Hepatocyte (in vitro differentiated cells): ENCODE data around the gene KIF6. TPM values are rescaled to one million over a fixed set of nuclear protein-coding genes. Genes with fewer than 3 reads are reported as not detected.

Source experiments
- DNase-seq: peaks from one replicate; pipeline ENCODE4 v3.0.0-alpha.2; 2016; ENCODE audit warnings: low spot score
- H2AFZ ChIP-seq: fragments of 200-600 bp; sonication (generic); 2 replicates; pipeline ENCODE4 v1.6.0; 2016; ENCODE audit warnings: antibody characterized with exemption, mild to moderate bottlenecking
- H3K27ac ChIP-seq: fragments of 200-600 bp; sonication (generic); 2 replicates; pipeline ENCODE4 v1.5.1; 2016; ENCODE audit warnings: mild to moderate bottlenecking
- H3K27me3 ChIP-seq: fragments of 200-600 bp; sonication (generic); 2 replicates; pipeline ENCODE4 v1.6.1; 2016
- H3K36me3 ChIP-seq: fragments of 200-600 bp; sonication (generic); replicated peaks from 2 replicates; pipeline ENCODE4 v1.5.1; 2016; ENCODE audit warnings: low read depth; ENCODE audit not compliant: insufficient read depth
- H3K4me1 ChIP-seq: fragments of 200-600 bp; sonication (generic); 2 replicates; pipeline ENCODE4 v1.5.1; 2016; ENCODE audit warnings: mild to moderate bottlenecking, moderate library complexity; ENCODE audit not compliant: insufficient read depth
- H3K4me2 ChIP-seq: fragments of 200-600 bp; sonication (generic); 2 replicates; pipeline ENCODE4 v1.6.0; 2016
- H3K4me3 ChIP-seq: fragments of 200-600 bp; sonication (generic); 2 replicates; pipeline ENCODE4 v1.5.1; 2016; ENCODE audit warnings: mild to moderate bottlenecking
- H3K79me2 ChIP-seq: fragments of 200-600 bp; sonication (generic); 2 replicates; pipeline ENCODE4 v1.6.0; 2017; ENCODE audit warnings: mild to moderate bottlenecking
- H3K9me2 ChIP-seq: fragments of 200-600 bp; sonication (generic); replicated peaks from 2 replicates; pipeline ENCODE4 v1.6.0; 2017; ENCODE audit warnings: mild to moderate bottlenecking; ENCODE audit not compliant: insufficient read depth
- H3K9me3 ChIP-seq: fragments of 200-600 bp; sonication (generic); 2 replicates; pipeline ENCODE4 v1.5.1; 2016; ENCODE audit warnings: low read depth, mild to moderate bottlenecking
- H4K20me1 ChIP-seq: fragments of 200-600 bp; sonication (generic); 2 replicates; pipeline ENCODE4 v1.6.0; 2016; ENCODE audit warnings: mild to moderate bottlenecking; ENCODE audit not compliant: insufficient read depth, poor library complexity, severe bottlenecking
- EZH2 ChIP-seq: fragments of 200-600 bp; sonication (generic); IDR thresholded peaks from 2 replicates; pipeline ENCODE4 v1.6.1; 2016; ENCODE audit warnings: antibody characterized with exemption, mild to moderate bottlenecking, borderline replicate concordance
- EZH2phosphoT487 ChIP-seq: fragments of 200-600 bp; sonication (generic); IDR thresholded peaks from one replicate; pipeline ENCODE4 v1.6.1; 2018; ENCODE audit warnings: antibody characterized with exemption, mild to moderate bottlenecking, low read depth, moderate library complexity; ENCODE audit not compliant: unreplicated experiment, severe bottlenecking
- WGBS: methylation state at CpG from one replicate; pipeline ENCODE4 v1.1.6; 2016; ENCODE audit warnings: low lambda C conversion rate; ENCODE audit errors: missing lambda C conversion rate; 5-methylcytosine and 5-hydroxymethylcytosine counted together
- polyA plus RNA-seq: library from polyadenylated mRNA; unstranded; fragments of >200 nt; fragmentation: Nextera tagmentation; extraction: Ambion mirVana; gene quantifications from 2 replicates; pipeline ENCODE4 v1.2.1, GENCODE V29; 2016
- total RNA-seq: library from RNA; depleted of rRNA; stranded (reverse); fragments of >200 nt; gene quantifications from 2 replicates; pipeline ENCODE4 v1.2.3, GENCODE V29; 2014
- TF ChIP-seq, protein P1 (sequence below): fragments of 200-600 bp; sonication (generic); IDR thresholded peaks from 2 replicates; pipeline ENCODE4 v1.5.1; 2016; ENCODE audit warnings: antibody characterized with exemption, mild to moderate bottlenecking; ENCODE audit not compliant: poor library complexity

Gene KIF6
- total and polyA plus RNA-seq, 2 experiments from 2014 or later = 0.87 to 2.3 TPM

GRCh38 chr6:39590871-39591393 is 134.3 kb downstream of the KIF6 start:
- H3K4me1 ChIP-seq = no peaks in the 10 kb centered on the region
- no peak overlapping the region for H3K4me3 ChIP-seq
- no peak overlapping the region for H3K27ac ChIP-seq
- H3K79me2 ChIP-seq = no peaks in the 10 kb centered on the region
- no peak for DNase-seq
- no peaks in the 10 kb centered on the region for H3K36me3 ChIP-seq
- no peak for TF ChIP-seq EZH2phosphoT487
- TF ChIP-seq EZH2 = no peak
- TF ChIP-seq, protein P1, sequence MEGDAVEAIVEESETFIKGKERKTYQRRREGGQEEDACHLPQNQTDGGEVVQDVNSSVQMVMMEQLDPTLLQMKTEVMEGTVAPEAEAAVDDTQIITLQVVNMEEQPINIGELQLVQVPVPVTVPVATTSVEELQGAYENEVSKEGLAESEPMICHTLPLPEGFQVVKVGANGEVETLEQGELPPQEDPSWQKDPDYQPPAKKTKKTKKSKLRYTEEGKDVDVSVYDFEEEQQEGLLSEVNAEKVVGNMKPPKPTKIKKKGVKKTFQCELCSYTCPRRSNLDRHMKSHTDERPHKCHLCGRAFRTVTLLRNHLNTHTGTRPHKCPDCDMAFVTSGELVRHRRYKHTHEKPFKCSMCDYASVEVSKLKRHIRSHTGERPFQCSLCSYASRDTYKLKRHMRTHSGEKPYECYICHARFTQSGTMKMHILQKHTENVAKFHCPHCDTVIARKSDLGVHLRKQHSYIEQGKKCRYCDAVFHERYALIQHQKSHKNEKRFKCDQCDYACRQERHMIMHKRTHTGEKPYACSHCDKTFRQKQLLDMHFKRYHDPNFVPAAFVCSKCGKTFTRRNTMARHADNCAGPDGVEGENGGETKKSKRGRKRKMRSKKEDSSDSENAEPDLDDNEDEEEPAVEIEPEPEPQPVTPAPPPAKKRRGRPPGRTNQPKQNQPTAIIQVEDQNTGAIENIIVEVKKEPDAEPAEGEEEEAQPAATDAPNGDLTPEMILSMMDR = no peak
- 76% methylated on average over 5 of the region's 5 CpGs for WGBS
- H4K20me1 ChIP-seq = no peaks in the 10 kb centered on the region
- no peak overlapping the region for H3K4me2 ChIP-seq
- H3K27me3 ChIP-seq = no peaks in the 10 kb centered on the region
- no peaks in the 10 kb centered on the region for H3K9me2 ChIP-seq
- H3K9me3 ChIP-seq = no peaks in the 10 kb centered on the region
- H2AFZ ChIP-seq = no peak overlapping the region

DNA sequence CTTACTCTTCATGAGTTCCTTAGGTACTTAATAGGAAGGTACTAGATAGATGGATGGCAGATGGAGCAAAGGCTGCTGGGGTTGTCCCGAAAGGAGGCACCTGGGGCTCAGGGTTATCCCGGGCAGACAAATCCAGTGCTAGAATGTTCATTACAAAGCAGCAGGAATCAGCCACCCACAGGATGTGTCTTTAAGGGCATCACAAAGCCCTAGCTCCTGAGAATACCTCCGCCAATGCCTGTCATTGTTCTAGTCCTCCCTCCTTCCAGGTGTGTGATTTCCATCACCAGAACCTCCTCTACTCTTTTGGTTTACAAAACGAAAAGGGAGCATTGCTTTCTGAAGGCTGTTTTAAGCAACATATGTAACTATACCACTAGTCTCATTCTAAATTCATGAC is 138.1 kb downstream of the KIF6 start:
- Histone ChIP-seq H3K4me1 (no peaks in the 10 kb centered on the region), H3K4me2 (no peak overlapping the region), H3K79me2 (no peaks in the 10 kb centered on the region), H3K27me3 (no peaks in the 10 kb centered on the region), H3K4me3 (no peak overlapping the region), H3K9me3 (no peaks in the 10 kb centered on the region), H2AFZ (no peak overlapping the region), H3K36me3 (no peaks in the 10 kb centered on the region), H4K20me1 (no peaks in the 10 kb centered on the region), H3K27ac (no peak overlapping the region), H3K9me2 (no peaks in the 10 kb centered on the region)
- no peak for DNase-seq
- TF ChIP-seq, protein P1 = no peak
- no peak for TF ChIP-seq EZH2
- no peak for TF ChIP-seq EZH2phosphoT487
- 93% methylated on average over 4 of the region's 4 CpGs for WGBS

DNA sequence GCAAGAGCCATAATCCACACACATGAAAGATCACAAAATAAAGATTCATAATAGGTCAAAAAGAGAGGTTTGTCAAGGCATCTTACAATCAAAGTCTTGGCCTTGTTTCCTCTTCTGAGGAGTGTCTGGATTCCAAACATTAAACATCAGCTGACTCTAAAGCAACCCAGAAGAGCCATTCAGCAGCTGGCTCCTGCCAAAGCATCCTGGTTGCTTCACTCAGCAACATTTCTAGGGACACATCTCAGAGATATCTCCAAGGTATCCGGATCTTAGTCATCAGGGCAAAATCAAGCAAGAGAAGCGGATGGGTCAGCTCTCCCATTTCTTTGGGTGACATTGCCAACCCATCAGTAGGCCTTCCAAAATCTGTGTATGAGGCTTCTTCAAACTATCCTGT is 139.6 kb downstream of the KIF6 start:
- no peaks in the 10 kb centered on the region for H3K9me2 ChIP-seq
- H3K4me3 ChIP-seq = no peak overlapping the region
- no peaks in the 10 kb centered on the region for H3K27me3 ChIP-seq
- H3K4me2 ChIP-seq = no peak overlapping the region
- no peaks in the 10 kb centered on the region for H3K4me1 ChIP-seq
- H2AFZ ChIP-seq = no peak overlapping the region
- no peak for TF ChIP-seq EZH2
- TF ChIP-seq, protein P1 = no peak
- no peak for TF ChIP-seq EZH2phosphoT487
- no peaks in the 10 kb centered on the region for H3K9me3 ChIP-seq
- WGBS = 91% methylated on average over 2 of the region's 2 CpGs
- no peaks in the 10 kb centered on the region for H3K79me2 ChIP-seq
- H3K36me3 ChIP-seq = no peaks in the 10 kb centered on the region
- H4K20me1 ChIP-seq = no peaks in the 10 kb centered on the region
- DNase-seq = no peak
- H3K27ac ChIP-seq = no peak overlapping the region
